MM.1S (cell line): ENCODE data around the gene PNPLA3.

ENCODE experiments used
- DNase-seq: peaks from one replicate; pipeline ENCODE4 v3.0.0-alpha.2; 2015
- H2AFZ ChIP-seq: fragments of 300-600 bp; sonication (generic); 2 replicates; pipeline ENCODE4 v1.6.0; 2016; ENCODE audit warnings: antibody characterized with exemption, low read length
- H3F3A ChIP-seq: fragments of 300-600 bp; sonication (generic); 2 replicates; pipeline ENCODE4 v1.6.1; 2016; ENCODE audit warnings: mild to moderate bottlenecking, antibody characterized with exemption, low read length, moderate library complexity, mixed read lengths; ENCODE audit not compliant: insufficient read depth
- H3K27ac ChIP-seq: fragments of 300-600 bp; sonication (generic); 2 replicates; pipeline ENCODE4 v1.5.1; 2016; ENCODE audit warnings: mild to moderate bottlenecking, low read length
- H3K27me3 ChIP-seq: fragments of 300-600 bp; sonication (generic); replicated peaks from 2 replicates; pipeline ENCODE4 v1.6.0; 2016; ENCODE audit warnings: low read length; ENCODE audit not compliant: insufficient read depth
- H3K36me3 ChIP-seq: fragments of 300-600 bp; sonication (generic); replicated peaks from 2 replicates; pipeline ENCODE4 v1.6.1; 2016; ENCODE audit warnings: mild to moderate bottlenecking, low read length, mixed read lengths; ENCODE audit not compliant: insufficient read depth
- H3K4me1 ChIP-seq: fragments of 300-600 bp; sonication (generic); 2 replicates; pipeline ENCODE4 v1.6.1; 2016; ENCODE audit warnings: low read length, mixed read lengths
- H3K4me2 ChIP-seq: fragments of 300-600 bp; sonication (generic); 2 replicates; pipeline ENCODE4 v1.6.0; 2016; ENCODE audit warnings: low read depth, low read length
- H3K4me3 ChIP-seq: fragments of 300-600 bp; sonication (generic); 2 replicates; pipeline ENCODE4 v1.5.1; 2016; ENCODE audit warnings: low read length, mixed read lengths
- H3K79me2 ChIP-seq: fragments of 300-600 bp; sonication (generic); 2 replicates; pipeline ENCODE4 v1.6.1; 2016; ENCODE audit warnings: mixed run types, low read length, mixed read lengths
- H3K9ac ChIP-seq: fragments of 300-600 bp; sonication (generic); 2 replicates; pipeline ENCODE4 v1.6.1; 2016; ENCODE audit warnings: low read length, mixed read lengths
- H3K9me2 ChIP-seq: fragments of 300-600 bp; sonication (generic); replicated peaks from 2 replicates; pipeline ENCODE4 v1.6.1; 2016; ENCODE audit warnings: mild to moderate bottlenecking, low read length, mixed read lengths; ENCODE audit not compliant: insufficient read depth
- H3K9me3 ChIP-seq: fragments of 300-600 bp; sonication (generic); replicated peaks from 2 replicates; pipeline ENCODE4 v1.6.1; 2016; ENCODE audit warnings: mild to moderate bottlenecking, low read length, mixed read lengths; ENCODE audit not compliant: insufficient read depth
- H4K20me1 ChIP-seq: fragments of 300-600 bp; sonication (generic); 2 replicates; pipeline ENCODE4 v1.6.1; 2016; ENCODE audit warnings: mild to moderate bottlenecking, low read length, moderate library complexity, mixed read lengths; ENCODE audit not compliant: insufficient read depth
- EZH2 ChIP-seq: fragments of 300-600 bp; sonication (generic); optimal IDR thresholded peaks from 2 replicates; pipeline ENCODE3; 2017; ENCODE audit warnings: low read depth, mild to moderate bottlenecking, antibody characterized with exemption, low read length, mixed read lengths
- EZH2phosphoT487 ChIP-seq: fragments of 300-600 bp; sonication (generic); IDR thresholded peaks from 2 replicates; pipeline ENCODE4 v1.6.1; 2018; ENCODE audit warnings: antibody characterized with exemption, low read length
- TF ChIP-seq, protein P1 (sequence below): fragments of 300-600 bp; sonication (generic); IDR thresholded peaks from 2 replicates; pipeline ENCODE4 v1.5.1; 2016; ENCODE audit warnings: antibody characterized with exemption, low read length, mixed read lengths

PNPLA3 gene

GRCh38 chr22:43967069-43967468 is 43.5 kb downstream of the PNPLA3 start:
- H4K20me1 ChIP-seq: no peaks in the 10 kb centered on the region
- H3K9ac ChIP-seq: no peak overlapping the region
- H3K36me3 ChIP-seq: no peaks in the 10 kb centered on the region; the same call in 1 of the 2 replicates
- H3K9me2 ChIP-seq: no peaks in the 10 kb centered on the region
- H3K9me3 ChIP-seq: no peaks in the 10 kb centered on the region
- no peaks in the 10 kb centered on the region for H3K4me1 ChIP-seq
- no peaks in the 10 kb centered on the region for H3K27me3 ChIP-seq
- DNase-seq: no peak
- H3K27ac ChIP-seq: no peak overlapping the region
- TF ChIP-seq EZH2phosphoT487: no peak
- TF ChIP-seq, protein P1, sequence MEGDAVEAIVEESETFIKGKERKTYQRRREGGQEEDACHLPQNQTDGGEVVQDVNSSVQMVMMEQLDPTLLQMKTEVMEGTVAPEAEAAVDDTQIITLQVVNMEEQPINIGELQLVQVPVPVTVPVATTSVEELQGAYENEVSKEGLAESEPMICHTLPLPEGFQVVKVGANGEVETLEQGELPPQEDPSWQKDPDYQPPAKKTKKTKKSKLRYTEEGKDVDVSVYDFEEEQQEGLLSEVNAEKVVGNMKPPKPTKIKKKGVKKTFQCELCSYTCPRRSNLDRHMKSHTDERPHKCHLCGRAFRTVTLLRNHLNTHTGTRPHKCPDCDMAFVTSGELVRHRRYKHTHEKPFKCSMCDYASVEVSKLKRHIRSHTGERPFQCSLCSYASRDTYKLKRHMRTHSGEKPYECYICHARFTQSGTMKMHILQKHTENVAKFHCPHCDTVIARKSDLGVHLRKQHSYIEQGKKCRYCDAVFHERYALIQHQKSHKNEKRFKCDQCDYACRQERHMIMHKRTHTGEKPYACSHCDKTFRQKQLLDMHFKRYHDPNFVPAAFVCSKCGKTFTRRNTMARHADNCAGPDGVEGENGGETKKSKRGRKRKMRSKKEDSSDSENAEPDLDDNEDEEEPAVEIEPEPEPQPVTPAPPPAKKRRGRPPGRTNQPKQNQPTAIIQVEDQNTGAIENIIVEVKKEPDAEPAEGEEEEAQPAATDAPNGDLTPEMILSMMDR: no peak
- TF ChIP-seq EZH2: no peak
- H3K4me2 ChIP-seq: no peak overlapping the region
- H3F3A ChIP-seq: no peaks in the 10 kb centered on the region
- H2AFZ ChIP-seq: no peak overlapping the region
- H3K4me3 ChIP-seq: no peak overlapping the region
- no peaks in the 10 kb centered on the region; the same call in 1 of the 2 replicates for H3K79me2 ChIP-seq

DNA sequence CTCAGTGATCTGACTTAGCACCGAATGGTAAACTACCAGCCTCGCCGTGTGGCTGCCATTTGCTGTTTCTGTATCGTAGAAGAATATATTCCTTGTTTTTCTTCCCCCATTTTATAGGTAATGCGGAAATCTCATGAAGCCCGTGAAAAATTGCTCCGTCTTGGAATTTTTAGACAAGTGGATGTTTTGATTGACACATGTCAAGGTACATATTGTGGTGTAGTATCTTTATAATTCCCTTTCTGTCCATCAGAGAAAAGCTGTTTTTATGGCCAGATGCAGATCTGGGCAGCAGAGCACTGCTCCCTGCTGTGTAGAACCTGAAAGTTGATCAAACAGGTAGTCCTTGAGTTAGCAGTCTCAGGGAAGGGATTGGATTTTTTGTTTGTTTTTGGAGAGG is 45.0 kb downstream of the PNPLA3 start:
- H3K4me1 ChIP-seq: no peaks in the 10 kb centered on the region
- H3K9ac ChIP-seq: no peak overlapping the region
- no peak for DNase-seq
- no peak overlapping the region for H2AFZ ChIP-seq
- H3K9me3 ChIP-seq: no peaks in the 10 kb centered on the region
- no peaks in the 10 kb centered on the region for H4K20me1 ChIP-seq
- H3F3A ChIP-seq: no peaks in the 10 kb centered on the region
- H3K36me3 ChIP-seq: no peaks in the 10 kb centered on the region; the same call in 1 of the 2 replicates
- H3K4me3 ChIP-seq: no peak overlapping the region
- H3K27me3 ChIP-seq: no peaks in the 10 kb centered on the region
- no peak overlapping the region for H3K4me2 ChIP-seq
- no peaks in the 10 kb centered on the region for H3K79me2 ChIP-seq
- H3K9me2 ChIP-seq: no peaks in the 10 kb centered on the region
- TF ChIP-seq, protein P1: no peak
- TF ChIP-seq EZH2phosphoT487 (no peak), EZH2 (no peak)
- H3K27ac ChIP-seq: no peak overlapping the region

DNA sequence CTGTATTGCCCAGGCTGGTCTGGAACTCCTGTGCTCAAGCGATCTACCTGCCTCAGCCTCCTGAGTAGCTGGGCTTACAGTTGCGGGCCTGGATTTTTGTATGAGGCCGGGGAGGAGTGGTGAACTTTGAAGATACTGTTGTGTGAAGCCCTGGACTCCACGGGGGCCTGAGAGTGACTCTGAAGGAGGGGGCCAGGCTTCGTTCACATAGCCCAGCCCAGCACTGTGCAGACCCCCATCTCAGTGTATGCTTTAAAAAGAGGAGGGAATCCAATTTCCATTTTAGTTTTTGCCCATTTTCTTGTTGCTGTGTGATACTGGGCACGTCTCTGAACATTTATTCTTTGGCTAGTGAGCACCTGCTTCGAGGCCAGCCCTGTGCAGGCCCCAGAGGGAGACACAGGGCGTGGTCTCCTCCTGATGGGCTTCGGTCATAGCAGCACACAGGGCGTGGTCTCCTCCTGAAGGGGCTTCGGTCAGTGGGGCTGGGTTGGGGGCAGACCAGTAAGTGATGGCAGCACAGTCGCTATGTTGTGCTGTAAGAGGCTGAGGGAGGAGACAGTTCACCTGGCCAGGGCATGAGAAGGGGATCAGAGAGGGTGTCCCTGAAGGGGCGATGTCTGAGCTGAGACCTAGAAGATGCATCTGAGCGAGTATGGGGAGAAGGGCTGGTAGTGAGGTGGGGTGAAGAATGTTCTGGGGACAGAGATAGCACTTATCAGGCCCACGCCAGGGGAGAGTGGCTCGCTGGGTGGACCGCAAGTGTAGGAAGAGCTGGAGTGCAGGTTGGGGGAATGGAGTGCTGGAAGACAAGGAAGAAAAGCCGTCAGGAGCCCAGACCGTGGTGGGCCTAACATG is 45.6 kb downstream of the PNPLA3 start:
- H3K9me2 ChIP-seq: no peaks in the 10 kb centered on the region
- no peak for DNase-seq
- H3K4me1 ChIP-seq: no peaks in the 10 kb centered on the region
- H3K27me3 ChIP-seq: no peaks in the 10 kb centered on the region
- H3K27ac ChIP-seq: no peak overlapping the region
- no peaks in the 10 kb centered on the region; the same call in 1 of the 2 replicates for H3K36me3 ChIP-seq
- no peak overlapping the region for H2AFZ ChIP-seq
- TF ChIP-seq EZH2phosphoT487 (no peak), EZH2 (no peak)
- TF ChIP-seq, protein P1: no peak
- no peaks in the 10 kb centered on the region for H4K20me1 ChIP-seq
- no peaks in the 10 kb centered on the region for H3F3A ChIP-seq
- H3K4me3 ChIP-seq: no peak overlapping the region
- no peaks in the 10 kb centered on the region for H3K9me3 ChIP-seq
- H3K9ac ChIP-seq: no peak overlapping the region
- H3K4me2 ChIP-seq: no peak overlapping the region
- H3K79me2 ChIP-seq: no peaks in the 10 kb centered on the region
